GM19099 (cell line): Measurements from ENCODE around the gene RELN.

ENCODE experiments used
- POLR2A ChIP-seq: IDR thresholded peaks from 3 replicates; pipeline ENCODE4 v1.6.1; 2011; ENCODE audit warnings: low read depth; ENCODE audit not compliant: insufficient read length; ENCODE audit errors: extremely low read depth

RELN gene

GRCh38 chr7:103521937-103522336 is 467.5 kb downstream of the RELN start:
- no peak for TF ChIP-seq POLR2A

- no peak for TF ChIP-seq POLR2A
Observed at GRCh38 chr7:103504505-103505135, 484.8 kb downstream of the RELN start.

- TF ChIP-seq POLR2A: no peak
Observed at GRCh38 chr7:103501206-103501605, 488.3 kb downstream of the RELN start.

GRCh38 chr7:103499976-103500375 is 489.5 kb downstream of the RELN start:
- no peak for TF ChIP-seq POLR2A

- no peak for TF ChIP-seq POLR2A
Observed at GRCh38 chr7:103487419-103487818, 502.0 kb downstream of the RELN start.

- TF ChIP-seq POLR2A: no peak
Observed at GRCh38 chr7:103480771-103481170, 508.7 kb downstream of the RELN start.

GRCh38 chr7:103474956-103475355 is 514.5 kb downstream of the RELN start:
- no peak for TF ChIP-seq POLR2A

GRCh38 chr7:103469095-103469948 is 520.1 kb downstream of the RELN start:
- no peak for TF ChIP-seq POLR2A

- TF ChIP-seq POLR2A: no peak
Observed at GRCh38 chr7:103466814-103467213, 522.6 kb downstream of the RELN start.

- no peak for TF ChIP-seq POLR2A
Observed at GRCh38 chr7:103462358-103462757, 527.1 kb downstream of the RELN start.

GRCh38 chr7:103447073-103447960 is 542.1 kb downstream of the RELN start:
- no peak for TF ChIP-seq POLR2A

GRCh38 chr7:103446049-103446520 is 543.4 kb downstream of the RELN start, which contains the start of gene SLC26A5:
Gene SLC26A5 (minus strand): TSS chr7:103446207. CDS start chr7:103421514, 24,693 bp downstream.
- no peak for TF ChIP-seq POLR2A

- TF ChIP-seq POLR2A: no peak
Observed at GRCh38 chr7:103445228-103446048, 544.0 kb downstream of the RELN start.

GRCh38 chr7:103439661-103440060 is 549.8 kb downstream of the RELN start:
- TF ChIP-seq POLR2A: no peak
